CD4-positive, alpha-beta T cell treated with Interleukin-17A for 4 hours (primary cell): Measurements from ENCODE around the gene FAM13A.
A peak's percentile ranks its signal among the peaks of the same experiment; 100 is the strongest.

Source experiments
- DNase-seq: peaks from one replicate; pipeline ENCODE4 v3.0.0-alpha.2; 2020; ENCODE audit warnings: mixed read lengths

Gene FAM13A

DNA sequence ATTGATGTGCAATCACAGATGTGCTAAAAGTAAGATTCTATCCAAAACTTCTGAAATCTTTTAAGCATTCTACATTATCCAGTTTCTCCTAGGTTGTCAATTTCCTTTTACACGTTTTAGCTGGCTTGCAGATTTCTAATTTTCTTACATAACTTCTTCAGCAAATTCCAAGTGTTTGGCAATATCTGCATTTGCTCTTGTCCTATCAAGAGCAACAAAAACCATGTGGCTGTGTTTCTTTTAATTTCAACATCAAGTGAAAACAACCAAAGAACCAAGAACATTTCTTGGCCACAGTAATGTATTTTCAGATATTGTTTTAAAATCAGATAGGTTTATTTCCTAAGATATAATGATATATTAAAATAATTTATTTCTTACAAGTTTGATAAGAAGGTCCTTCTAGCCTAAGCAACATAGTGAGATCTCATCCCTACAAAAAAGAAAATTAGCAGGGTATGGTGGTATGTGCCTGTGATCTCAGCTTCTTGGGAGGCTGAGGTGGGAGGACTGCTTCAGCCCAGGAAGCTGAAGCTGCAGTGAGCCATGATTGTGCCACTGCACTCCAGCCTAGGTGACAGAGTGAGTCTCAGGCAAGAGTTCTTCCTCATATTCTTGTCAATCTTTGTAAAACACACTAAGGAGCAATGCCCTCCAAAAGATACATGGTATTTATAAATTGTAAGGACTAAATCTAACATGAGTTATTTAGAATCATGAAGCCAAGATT lies 228.0 kb downstream of the FAM13A start:
- DNase-seq: no peak

DNA sequence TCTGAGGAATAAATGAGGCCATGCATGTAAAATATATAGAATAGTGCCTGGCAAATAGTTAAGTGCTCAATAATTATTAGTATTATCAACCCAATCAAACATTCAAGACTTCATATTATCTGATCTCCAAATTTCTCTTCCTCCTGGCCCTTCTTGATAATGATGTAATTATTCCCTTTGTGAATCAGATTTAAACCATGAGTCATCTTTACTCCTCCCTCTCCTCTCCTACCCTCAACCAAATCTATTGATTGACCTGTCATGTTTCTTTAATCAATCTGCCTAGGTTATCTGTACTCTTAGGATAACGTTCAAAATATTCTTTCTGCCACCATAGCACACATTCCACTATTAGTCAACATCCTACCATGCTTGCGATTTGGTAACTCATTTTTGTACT lies 229.5 kb downstream of the FAM13A start:
- DNase-seq: no peak

DNA sequence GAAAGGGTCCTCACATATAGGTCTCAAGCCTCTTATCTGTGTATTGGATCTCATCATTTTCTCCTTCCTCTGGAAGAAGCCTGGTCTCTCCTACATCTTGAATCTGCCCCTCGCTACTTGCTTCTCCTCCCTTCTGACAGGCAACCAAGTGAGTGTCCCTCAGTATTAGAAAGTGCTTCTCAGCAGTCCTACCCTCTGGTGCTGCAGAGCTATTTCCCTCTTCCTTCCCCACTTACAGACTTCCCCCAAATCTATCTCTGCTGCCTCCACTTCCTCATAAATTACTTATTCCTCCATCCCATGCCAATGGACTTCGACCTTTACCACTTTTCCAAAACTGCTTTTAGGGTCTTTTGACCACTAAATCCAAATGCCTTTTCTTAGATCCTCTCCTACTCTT lies 230.2 kb downstream of the FAM13A start:
- no peak for DNase-seq

DNA sequence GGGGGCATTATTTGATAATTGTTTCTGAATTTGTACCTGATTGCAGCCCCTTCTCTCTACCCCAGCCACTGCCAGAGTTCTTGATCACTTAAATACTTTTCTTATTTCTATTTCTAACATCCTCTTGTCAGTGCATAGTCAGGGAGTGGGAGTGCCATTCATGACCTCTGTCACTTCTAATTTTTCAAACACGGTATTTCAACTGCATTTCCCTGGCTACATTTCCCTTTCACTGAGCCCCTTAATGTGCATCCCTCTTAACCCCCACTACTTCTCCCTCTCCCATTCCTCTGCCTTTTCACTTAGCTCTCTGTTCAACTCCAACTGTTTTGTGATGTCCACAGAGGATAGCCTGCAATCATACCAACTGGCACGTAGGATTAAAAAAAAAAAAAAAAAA lies 231.1 kb downstream of the FAM13A start:
- DNase-seq: no peak

DNA sequence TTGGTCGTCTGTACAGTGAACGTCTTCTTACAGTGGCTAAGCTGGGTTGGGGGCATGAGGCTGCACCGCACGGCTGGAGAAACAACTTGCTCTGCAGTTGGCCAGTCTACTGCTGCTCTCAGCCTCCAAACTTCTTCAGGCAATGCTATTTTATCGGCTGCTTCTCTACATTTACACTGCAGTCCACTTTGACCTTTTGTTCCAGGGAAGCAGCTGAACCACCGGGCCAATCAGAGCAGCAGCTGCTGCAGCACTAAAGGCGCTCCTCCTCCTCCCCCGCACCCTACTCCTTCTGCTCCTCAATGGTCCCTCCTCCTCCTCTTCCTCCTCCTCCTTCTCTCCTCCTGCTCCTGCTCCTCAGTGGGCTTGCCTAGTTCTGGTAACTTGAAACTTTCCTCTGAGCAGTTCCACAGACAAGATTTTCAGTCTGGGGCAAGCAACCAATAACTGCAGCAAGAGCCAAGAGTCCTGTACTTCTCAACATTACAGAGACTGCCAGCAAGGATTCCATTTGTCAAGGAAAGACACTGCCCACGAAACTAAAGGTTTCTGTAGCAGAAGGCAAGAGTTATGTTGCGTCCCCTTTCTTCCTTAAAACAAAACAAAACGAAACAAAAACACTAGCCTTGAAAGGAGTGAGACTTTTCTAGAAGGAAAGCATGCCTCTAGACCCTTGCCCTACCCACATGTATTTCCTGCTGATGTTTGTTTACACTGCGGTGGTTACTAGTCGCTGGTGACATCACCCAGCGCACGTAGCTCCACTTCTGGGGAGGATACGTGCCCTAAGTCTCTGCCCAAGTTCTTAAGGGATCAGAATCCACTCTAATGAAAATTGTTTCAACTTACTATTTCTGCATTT lies 233.7 kb downstream of the FAM13A start:
- DNase-seq: peak; percentile 68

DNA sequence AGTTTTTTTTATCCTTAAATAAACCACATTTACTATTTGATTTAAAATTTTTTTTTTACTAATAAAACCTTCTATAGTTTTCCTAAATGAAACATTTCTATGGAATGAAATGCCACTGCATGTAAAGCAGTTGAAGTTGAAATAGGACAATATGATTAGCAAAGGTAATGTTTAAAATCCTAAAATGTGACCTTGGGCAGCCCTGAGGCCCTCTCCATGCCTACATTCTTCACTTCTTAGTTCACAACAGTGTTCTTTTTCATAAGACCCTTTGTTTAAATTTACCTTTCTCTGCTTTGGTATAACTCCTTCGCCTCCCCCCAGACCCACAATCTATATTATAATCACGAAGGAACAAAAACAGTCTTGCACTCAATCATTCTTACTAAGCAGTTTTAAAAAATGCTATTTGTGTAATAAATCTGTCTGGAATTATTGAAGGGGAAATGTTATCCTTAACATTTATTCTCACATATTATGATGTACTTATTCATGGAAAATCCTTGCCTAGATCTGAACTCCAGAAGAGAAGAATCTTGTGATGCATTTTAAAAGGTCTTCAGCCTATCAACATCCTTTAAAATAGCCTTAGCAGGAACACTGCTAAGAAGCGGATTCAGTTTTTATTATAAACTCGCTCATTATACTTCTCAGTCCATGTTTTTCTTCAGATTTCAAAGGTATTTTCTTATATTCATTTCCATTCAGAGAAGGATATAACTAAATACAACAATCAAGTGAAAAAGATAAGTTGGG lies 234.8 kb downstream of the FAM13A start:
- no peak for DNase-seq

DNA sequence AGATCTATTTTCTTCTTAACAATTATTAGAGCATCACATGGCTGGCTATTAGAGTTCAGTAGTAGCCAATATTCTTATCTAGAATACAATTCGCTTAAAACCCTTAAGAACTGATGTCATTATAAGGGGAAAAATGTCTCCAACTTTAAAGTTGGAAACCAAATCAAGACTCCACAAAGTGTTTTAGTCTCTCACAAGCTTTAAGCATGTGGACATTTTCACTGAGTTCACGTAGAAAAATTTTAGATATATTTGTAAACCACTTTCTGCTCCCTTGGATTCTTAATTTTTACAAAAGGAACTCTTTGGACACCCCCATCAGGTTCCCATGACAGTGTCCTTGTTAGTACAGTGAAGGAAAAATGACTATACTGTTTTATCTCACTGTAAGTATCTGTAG lies 235.5 kb downstream of the FAM13A start:
- DNase-seq: no peak

DNA sequence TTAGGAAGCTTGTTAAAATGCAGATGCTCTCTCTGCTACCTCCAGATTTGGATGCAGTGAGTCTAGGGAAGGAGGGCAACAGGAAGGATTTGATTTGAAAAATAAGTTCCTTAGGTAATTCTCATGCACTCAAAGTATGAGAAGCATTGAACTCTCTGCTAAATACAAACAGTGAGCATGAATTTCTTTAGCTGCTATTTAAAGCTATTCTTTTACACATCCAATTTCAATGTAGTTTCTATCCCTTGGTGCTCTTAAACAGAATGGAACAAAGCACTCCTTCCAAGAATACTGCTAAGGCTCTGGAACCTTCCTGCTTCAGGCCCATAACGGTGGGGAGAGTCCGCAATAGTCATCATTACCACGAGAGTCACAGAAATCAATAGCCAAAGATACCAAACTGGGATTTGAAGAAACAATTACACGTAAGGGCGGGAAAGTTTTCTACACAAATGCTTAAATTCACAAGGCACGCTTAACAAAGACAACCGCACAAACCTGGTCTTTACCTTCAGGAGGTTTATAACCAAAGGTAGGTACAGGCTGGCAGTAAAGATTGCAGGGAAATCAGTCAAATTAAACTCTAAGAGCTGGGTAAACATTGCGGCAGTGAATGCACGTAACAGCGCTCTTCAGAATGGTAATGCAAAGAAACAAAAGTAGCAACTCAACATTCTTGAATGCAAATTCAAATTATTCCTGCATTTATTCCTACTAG lies 236.1 kb downstream of the FAM13A start:
- DNase-seq: no peak

DNA sequence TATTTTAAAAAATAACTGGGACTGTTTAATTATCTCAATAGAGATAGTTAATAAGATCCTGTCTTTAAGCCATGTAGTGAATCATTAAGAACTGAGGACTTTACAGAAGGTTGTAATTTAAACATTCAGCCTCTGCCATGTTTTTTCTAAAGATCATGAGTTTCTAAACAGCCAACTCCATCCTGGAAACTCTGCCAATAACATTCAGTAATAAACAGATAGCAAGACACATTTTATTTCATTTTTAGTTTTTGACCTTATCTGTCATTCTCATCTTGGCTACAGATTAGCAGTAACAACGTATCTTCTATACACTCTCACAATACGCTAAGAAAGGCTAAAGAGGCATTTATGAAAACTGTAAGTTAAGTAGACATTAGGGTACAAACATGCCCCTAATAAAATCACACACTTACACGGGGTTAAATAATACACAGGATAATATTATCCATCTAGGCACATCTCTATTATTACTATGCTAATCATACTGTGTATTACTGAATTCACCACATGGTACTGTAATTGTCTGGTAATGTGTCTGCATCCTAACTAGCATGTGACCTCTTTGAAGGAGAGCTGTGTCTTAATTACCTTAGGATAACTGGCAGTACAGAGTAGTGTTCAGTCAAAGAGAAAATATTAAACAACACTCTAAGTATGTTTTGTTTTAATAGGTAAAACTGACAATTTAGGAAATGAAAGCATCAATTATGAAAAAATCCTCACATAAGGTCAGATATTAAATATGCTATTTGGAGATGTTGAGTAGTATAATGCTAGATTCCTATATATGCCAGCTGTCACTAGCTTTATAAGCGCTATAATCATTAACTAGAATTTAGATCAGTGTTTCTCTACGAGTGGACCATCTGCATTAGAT lies 236.9 kb downstream of the FAM13A start:
- DNase-seq: no peak

DNA sequence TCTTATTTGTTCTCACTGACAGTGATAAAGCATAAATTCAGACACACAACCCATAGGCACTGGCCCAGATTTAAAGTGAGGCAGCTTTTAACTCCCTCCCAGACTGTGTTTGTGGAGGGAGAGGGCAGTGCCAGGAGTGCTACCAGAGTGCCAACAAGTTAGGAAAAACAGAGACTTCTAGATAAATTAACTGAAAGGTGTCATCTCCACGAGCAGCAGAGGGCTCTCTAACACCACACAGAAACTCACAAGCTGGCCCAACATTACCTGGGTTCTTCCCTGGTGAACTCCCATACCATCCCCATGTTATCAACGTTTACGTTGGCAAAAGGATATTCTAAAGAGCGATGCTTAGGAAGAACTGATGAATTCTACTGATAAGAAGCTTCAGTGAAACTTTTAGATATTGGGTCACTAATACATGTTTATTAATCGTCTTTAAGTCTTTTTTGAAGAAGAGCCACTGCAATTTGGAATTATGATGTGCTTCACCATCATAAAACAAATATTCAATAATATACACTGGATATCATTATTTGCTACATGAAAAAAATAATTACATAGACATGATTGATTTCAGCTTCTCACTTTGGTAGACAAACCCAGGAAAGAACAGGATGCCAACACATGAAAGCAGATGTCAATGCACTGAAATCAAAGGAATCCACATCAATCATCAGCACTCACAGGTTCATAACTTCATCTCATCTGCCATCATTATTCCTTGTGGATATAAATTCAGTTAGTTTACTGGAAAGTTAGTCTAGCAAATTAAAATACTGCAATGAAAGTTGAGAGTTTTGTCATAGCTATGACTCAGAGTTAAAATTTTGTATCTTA lies 238.1 kb downstream of the FAM13A start:
- peak; percentile 69 for DNase-seq

DNA sequence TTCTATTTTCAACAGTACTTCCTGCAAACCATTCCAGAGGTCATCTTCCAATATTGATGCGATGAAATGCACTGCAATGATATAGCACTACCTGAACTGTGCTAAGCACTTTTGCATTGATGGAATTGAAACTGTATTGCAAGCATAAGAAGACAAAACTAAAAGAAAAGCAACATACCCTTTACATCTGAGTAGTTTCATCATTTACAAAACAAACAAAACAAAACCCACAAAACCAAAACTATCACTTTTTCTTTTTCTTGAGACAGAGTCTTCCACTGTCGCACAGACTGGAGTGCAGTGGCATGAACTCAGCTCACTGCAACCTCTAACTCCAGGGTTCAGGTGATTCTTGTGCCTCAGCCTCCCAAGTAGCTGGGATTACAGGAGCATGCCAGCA lies 239.2 kb downstream of the FAM13A start:
- DNase-seq: no peak

DNA sequence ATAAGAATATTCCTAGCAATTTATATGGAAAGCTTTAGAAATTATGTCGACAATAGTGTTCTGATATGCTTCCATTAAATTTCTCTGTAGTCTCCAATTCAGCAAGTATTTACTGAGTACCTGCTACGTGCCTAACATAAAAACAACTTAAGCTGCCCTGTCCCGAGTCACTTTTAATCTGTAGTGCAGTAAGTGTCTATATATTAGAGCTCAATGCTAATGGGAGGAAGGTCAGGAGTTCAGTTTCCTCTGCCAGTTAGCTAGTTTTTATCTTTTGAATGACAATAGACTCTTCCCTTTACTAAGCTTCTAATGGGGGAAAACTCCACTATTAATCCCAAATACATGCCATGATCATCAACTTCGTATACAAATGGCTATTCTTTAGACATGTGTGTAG lies 240.6 kb downstream of the FAM13A start:
- DNase-seq: no peak

DNA sequence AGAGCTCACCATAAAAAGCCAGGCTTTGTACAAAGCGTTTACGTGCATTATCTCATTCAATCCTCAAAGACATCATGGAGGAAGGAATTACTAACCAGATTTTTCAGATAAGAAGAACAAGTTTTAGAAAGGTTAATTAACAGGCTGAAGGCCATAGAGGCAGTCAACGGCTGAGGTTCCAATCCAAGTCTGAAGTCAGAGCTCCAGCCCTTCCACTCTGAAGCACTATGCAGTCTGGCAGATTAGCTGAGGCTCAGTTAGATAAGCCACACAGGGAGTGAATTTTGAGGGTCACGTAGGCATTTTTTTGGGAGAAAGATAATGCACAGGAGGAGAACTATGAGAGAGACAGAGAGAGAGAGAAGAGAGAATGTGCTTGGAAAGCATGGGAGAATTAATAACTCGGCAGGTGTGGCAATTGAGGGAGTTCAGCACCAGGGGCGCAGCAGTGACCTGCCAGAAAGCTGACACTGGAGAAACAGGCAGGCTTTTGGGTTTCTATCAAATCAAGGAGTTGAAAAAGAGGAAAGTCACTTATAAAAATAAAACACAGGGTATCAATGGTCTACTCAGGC lies 242.9 kb downstream of the FAM13A start:
- DNase-seq: no peak

DNA sequence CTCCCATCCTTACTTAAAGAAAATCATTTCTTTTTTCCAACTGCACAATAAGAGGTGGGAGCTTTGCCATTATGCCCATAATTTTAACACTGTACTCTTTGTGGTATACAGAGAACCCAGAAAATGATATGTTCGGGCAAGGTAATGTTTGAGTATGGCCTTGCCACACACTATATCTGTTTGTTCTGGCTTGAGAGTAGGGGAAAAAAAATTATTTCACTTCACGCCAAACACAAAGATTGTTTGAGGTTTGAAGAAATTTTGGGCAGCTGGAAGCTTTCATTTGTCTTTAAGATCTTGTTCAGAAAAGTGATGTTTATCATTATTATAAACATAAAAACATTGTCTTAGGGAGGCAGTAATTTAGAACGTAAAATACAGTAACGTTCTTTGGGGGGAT lies 244.0 kb downstream of the FAM13A start:
- no peak for DNase-seq

DNA sequence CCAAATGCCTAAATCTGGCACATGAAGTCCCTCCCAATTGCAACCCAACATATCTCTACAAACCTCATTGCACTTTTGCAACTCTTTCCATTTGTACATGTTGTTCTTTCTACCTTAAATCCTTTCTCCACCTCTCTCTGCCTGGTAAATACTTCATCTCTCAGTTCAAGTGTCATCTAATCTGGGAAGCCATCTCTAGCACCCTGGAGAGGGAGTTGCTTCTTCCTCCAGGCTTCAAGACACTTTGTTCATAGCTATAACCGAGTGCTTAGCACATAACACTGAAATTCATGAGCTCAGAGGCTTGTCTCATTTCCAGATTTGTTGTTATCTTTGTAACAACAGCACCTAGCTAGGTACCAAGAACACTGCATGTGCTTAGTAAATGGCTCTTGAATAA lies 244.6 kb downstream of the FAM13A start:
- no peak for DNase-seq

DNA sequence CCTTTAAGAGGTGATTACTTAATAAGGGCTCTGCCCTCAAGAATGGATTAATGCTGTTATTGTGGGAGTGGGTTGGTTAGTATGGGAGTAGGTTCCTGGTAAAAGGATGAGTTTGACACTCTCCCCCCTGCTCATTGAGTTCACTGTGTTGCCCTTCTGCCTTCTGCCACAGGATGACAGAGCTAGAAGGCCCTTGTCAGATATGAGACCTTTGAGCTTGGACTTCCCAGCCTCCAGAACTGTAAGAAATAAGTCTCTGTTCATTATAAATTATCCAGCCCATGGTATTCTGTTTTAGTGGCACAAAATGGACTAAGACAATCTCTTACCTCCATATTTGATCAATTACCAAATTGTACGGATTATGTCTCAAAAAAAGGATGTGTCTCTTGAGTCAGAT lies 245.1 kb downstream of the FAM13A start:
- DNase-seq: no peak

DNA sequence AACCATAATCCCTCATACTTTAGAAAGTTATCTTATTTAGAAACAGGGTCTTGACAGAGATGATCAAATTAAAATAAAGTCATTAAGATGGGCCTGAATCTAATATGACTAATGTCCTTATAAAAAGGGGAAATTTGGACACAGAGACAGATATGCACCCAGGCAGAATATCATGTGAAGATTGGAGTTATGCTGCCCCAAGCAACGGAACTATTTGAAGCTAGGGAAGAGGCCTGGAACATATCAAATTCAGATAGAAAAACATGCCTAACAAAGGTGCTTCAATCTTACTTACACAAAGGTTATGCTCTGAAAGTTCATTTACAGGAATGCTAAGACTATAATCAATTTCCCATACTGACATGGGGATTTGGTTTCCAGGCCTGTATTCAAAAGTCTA lies 246.7 kb downstream of the FAM13A start:
- DNase-seq: no peak

DNA sequence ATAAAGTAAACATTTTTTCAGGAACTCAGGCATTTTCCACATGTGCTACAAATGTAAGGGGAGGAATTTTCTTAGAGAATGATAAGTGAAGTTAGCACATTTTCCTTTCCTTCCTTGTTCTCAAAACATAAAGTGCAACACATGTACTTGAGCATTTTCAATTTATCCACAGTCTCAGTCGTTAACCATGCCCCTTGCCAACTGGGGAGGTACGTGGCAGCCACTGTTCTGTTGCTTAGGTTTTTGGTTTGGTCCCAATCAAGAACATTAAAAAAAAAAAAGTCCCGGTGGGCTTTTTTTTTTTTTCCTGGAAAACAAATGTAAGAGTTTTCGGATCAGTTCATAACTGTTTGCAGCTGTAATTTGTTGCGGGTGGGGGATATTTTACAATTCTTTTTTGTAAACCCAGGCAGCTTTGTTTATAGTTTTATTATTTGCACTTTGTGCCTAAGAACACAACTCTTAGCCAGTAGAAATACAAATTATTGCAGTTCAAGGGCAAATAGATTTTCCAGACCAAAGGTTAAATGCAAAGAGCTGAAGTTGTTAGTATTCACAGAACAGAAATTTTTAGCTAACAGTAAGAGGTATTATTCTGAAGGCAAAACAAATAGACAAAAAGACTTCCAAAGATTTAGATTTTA lies 247.3 kb downstream of the FAM13A start:
- DNase-seq: no peak

DNA sequence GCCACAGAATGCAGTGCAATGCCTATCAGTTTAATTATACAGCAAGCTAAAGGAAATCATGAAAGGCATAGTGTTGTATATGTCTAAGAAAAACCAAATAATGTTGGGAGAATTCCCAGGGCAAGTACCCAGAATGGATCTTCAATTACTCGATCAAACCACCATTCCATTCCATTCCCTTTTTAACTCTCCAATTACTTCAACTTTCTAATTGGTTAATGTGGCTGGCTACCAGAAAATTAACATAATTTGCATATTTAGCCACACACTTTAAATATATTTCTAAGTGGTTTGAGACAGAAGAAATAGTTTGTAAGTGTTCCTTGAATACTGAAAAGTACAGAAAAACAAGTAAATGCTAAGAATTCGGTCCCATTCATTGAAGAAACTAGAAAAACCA lies 247.9 kb downstream of the FAM13A start:
- no peak for DNase-seq

DNA sequence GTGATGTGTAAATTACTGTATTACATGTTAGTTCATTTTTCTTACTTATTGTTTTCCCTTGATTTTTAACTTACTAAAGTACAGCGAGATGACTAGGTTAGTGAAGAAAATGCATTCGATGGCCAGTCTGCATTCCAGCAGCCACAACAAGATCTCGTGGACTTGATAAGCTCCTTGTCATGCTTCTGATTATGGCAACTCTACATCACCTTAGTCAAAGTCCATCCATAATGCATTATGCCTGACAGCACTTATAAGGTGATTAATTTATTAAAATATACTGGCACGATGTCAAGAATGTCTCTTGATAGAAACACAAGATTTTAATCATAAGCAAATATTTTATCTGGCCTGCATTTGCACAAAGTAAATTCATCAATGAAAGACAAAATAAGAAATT lies 249.5 kb downstream of the FAM13A start:
- DNase-seq: no peak
